Stimulated activated effector memory CD8-positive, alpha-beta T cell treated with anti-CD3 and anti-CD28 coated beads, Interleukin-12 subunit alpha, Interleukin-12 subunit beta, amount 100 ng/mL, for 72 hours (primary cell): Measurements from ENCODE around the gene UBASH3B.
A peak's percentile ranks its signal among the peaks of the same experiment; 100 is the strongest.
"Not testable (repeated sequence)": the region's sequence is repeated elsewhere in the genome, so short reads cannot be mapped to it uniquely, and the experiment has no call there.

Experiments used
- ATAC-seq: fragments of 150-1000 bp; cut with Tn5 transposase; 2 replicates; pipeline ENCODE4 v1.10.0; 2021
- DNase-seq, 2 donors: peaks; one replicate each; pipeline ENCODE4 v3.0.0; 2021 to 2022; ENCODE audit warnings: low spot score in 2 of 2
- H3K27ac Mint-ChIP-seq: one replicate; pipeline ENCODE4 v1.8.0; 2022; ENCODE audit warnings: mild to moderate bottlenecking, mixed read lengths
- H3K36me3 Mint-ChIP-seq: one replicate; pipeline ENCODE4 v1.8.0; 2022; ENCODE audit warnings: mild to moderate bottlenecking, mixed read lengths
- H3K4me1 Mint-ChIP-seq: one replicate; pipeline ENCODE4 v1.8.0; 2022; ENCODE audit warnings: mixed read lengths
- H3K4me3 Mint-ChIP-seq: one replicate; pipeline ENCODE4 v1.8.0; 2022; ENCODE audit warnings: mild to moderate bottlenecking, mixed read lengths
- H3K9me3 Mint-ChIP-seq: one replicate; pipeline ENCODE4 v1.8.0; 2022; ENCODE audit warnings: mixed read lengths

The UBASH3B gene

GRCh38 chr11:122848186-122848585 lies 192.7 kb downstream of the UBASH3B start:
- Mint-ChIP-seq H3K4me1 (peaks cover 91% of the 10 kb centered on the region), H3K9me3 (no peaks in the 10 kb centered on the region), H3K4me3 (peak overlapping the region; percentile 68), H3K36me3 (peaks cover 53% of the 10 kb centered on the region), H3K27ac (peak overlapping the region; percentile 50)
- ATAC-seq (no peak), DNase-seq (no peak)

- Mint-ChIP-seq H3K9me3 (no peaks in the 10 kb centered on the region), H3K36me3 (peaks cover 64% of the 10 kb centered on the region), H3K4me3 (peak overlapping the region; percentile 68), H3K27ac (peak overlapping the region; percentile 94), H3K4me1 (peaks cover 77% of the 10 kb centered on the region)
- peak; percentile 91 for ATAC-seq
- peak; percentile 52 to 91 for DNase-seq
Measured at GRCh38 chr11:122850076-122850631, 194.6 kb downstream of the UBASH3B start.

- ATAC-seq, result no peak
Measured at GRCh38 chr11:122851366-122851966, 195.9 kb downstream of the UBASH3B start.

GRCh38 chr11:122852074-122852795 lies 196.7 kb downstream of the UBASH3B start:
- Mint-ChIP-seq H3K9me3 (no peaks in the 10 kb centered on the region), H3K4me3 (peak overlapping the region; percentile 68), H3K36me3 (peaks cover 78% of the 10 kb centered on the region), H3K4me1 (peaks cover 80% of the 10 kb centered on the region), H3K27ac (peak overlapping the region; percentile 58)
- ATAC-seq (peak; percentile 14), DNase-seq (peak in 1 of 2 donors; percentile 70)

More at GRCh38 chr11:122851366-122851966, 195.9 kb downstream of the UBASH3B start:
- Mint-ChIP-seq H3K9me3 (no peaks in the 10 kb centered on the region), H3K4me3 (peak overlapping the region; percentile 68), H3K4me1 (peaks cover 79% of the 10 kb centered on the region), H3K27ac (peak overlapping the region; percentile 58), H3K36me3 (peaks cover 70% of the 10 kb centered on the region)
- DNase-seq, result no peak

GRCh38 chr11:122852796-122853160 lies 197.3 kb downstream of the UBASH3B start:
- ATAC-seq (no peak), DNase-seq (no peak)
- Mint-ChIP-seq H3K9me3 (no peaks in the 10 kb centered on the region), H3K27ac (no peak overlapping the region), H3K4me1 (peaks cover 79% of the 10 kb centered on the region), H3K36me3 (peaks cover 83% of the 10 kb centered on the region), H3K4me3 (peak overlapping the region; percentile 68)

GRCh38 chr11:122853261-122853660 lies 197.7 kb downstream of the UBASH3B start:
- no peak overlapping the region for H3K4me3 Mint-ChIP-seq
- no peaks in the 10 kb centered on the region for H3K9me3 Mint-ChIP-seq
- no peak for DNase-seq
- peaks cover 74% of the 10 kb centered on the region for H3K4me1 Mint-ChIP-seq
- peaks cover 88% of the 10 kb centered on the region for H3K36me3 Mint-ChIP-seq
- no peak for ATAC-seq
- no peak overlapping the region for H3K27ac Mint-ChIP-seq

GRCh38 chr11:122853971-122854446 lies 198.5 kb downstream of the UBASH3B start:
- Mint-ChIP-seq H3K4me1 (peaks cover 67% of the 10 kb centered on the region), H3K9me3 (no peaks in the 10 kb centered on the region), H3K4me3 (no peak overlapping the region), H3K27ac (no peak overlapping the region), H3K36me3 (peaks cover 96% of the 10 kb centered on the region)
- DNase-seq, result peak in 1 of 2 donors; percentile 70
- no peak for ATAC-seq

GRCh38 chr11:122861631-122862030 lies 206.1 kb downstream of the UBASH3B start:
- ATAC-seq, result no peak
- no peak overlapping the region for H3K4me3 Mint-ChIP-seq
- H3K4me1 Mint-ChIP-seq, result peaks cover 18% of the 10 kb centered on the region
- peaks cover 98% of the 10 kb centered on the region for H3K36me3 Mint-ChIP-seq
- no peaks in the 10 kb centered on the region for H3K9me3 Mint-ChIP-seq
- DNase-seq, result no peak
- no peak overlapping the region for H3K27ac Mint-ChIP-seq

GRCh38 chr11:122862091-122862490 lies 206.6 kb downstream of the UBASH3B start:
- Mint-ChIP-seq H3K4me1 (peaks cover 13% of the 10 kb centered on the region), H3K4me3 (no peak overlapping the region), H3K27ac (no peak overlapping the region), H3K36me3 (peaks cover 98% of the 10 kb centered on the region), H3K9me3 (no peaks in the 10 kb centered on the region)
- DNase-seq, result no peak
- ATAC-seq, result no peak

GRCh38 chr11:122863154-122863553 lies 207.6 kb downstream of the UBASH3B start:
- peaks cover 12% of the 10 kb centered on the region for H3K4me1 Mint-ChIP-seq
- ATAC-seq, DNase-seq, H3K4me3 Mint-ChIP-seq, H3K9me3 Mint-ChIP-seq, H3K27ac Mint-ChIP-seq: not testable (repeated sequence)
- H3K36me3 Mint-ChIP-seq, result peaks cover 98% of the 10 kb centered on the region

- H3K4me1 Mint-ChIP-seq, result peaks cover 12% of the 10 kb centered on the region
- H3K9me3 Mint-ChIP-seq, result no peaks in the 10 kb centered on the region
- no peak for DNase-seq
- peaks cover 98% of the 10 kb centered on the region for H3K36me3 Mint-ChIP-seq
- H3K27ac Mint-ChIP-seq, result no peak overlapping the region
- H3K4me3 Mint-ChIP-seq, result no peak overlapping the region
- ATAC-seq, result no peak
Measured at GRCh38 chr11:122863704-122864326, 208.3 kb downstream of the UBASH3B start.
